ENCODE measurements around the gene CIDEA.

DNA sequence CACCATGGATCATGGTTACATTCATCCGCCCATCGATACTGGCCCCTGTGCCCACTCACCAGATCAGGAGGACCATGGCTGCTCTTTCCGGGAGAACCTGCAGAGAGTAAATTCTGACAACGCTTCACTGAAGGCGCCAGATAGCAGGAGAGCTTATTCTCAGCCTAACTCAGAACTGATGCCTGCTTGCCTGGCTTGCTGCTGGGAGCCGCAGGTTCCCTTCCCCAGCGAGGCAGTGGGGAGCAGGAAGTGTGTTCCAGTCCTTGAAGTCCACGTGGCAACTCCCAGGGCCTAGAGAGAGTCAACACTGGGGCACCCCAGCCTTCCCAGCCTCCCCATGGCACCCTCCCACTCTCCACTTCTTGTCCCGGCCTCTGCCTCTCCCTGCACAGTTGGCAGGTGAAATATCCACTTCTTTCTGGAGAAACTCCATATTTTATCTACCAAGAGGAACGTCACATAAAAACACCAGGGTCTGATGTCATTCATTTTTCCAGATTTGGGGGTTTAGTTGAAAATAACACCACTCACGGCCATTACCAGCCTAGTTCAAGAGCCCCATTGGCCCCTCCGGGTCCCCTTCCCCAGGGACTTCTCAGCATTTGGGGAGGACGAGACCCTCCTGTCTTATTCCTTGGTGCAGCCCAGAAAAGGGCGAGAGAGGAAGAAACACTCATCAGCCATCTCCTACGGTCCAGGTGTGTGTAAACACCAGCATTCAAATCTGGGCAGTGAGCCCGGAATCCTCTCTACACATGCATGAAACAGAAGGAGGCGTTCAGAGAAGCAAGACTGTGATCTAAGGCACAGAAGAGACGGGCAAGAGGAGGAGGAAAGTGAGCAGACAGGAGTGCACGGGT, 50.4 kb downstream of the CIDEA start:
- no peak for TF ChIP-seq CTCF (IDR thresholded peaks at IDR 0.05)
- TF ChIP-seq CREB1 (CRISPR knock-in tag; IDR thresholded peaks at IDR 0.05): no peak
- no peak for TF ChIP-seq FOXP1 (CRISPR knock-in tag; IDR thresholded peaks at IDR 0.05; ENCODE audit: borderline replicate concordance)
- TF ChIP-seq JUN (CRISPR knock-in tag; IDR thresholded peaks at IDR 0.05): no peak
- no peak for TF ChIP-seq TP53 (CRISPR knock-in tag; IDR thresholded peaks at IDR 0.05)
- TF ChIP-seq TCF7 (CRISPR knock-in tag; IDR thresholded peaks at IDR 0.05; ENCODE audit: low read depth): no peak
- no peak for TF ChIP-seq NR2C2 (CRISPR knock-in tag; IDR thresholded peaks at IDR 0.05)
- TF ChIP-seq ZNF317 (CRISPR knock-in tag; IDR thresholded peaks at IDR 0.05; ENCODE audit: borderline replicate concordance, low read depth): no peak
- no peak for TF ChIP-seq RELA (CRISPR knock-in tag; IDR thresholded peaks at IDR 0.05; ENCODE audit: borderline replicate concordance)
- TF ChIP-seq ESRRA (CRISPR knock-in tag; IDR thresholded peaks at IDR 0.05; ENCODE audit: borderline replicate concordance): no peak
- no peak for TF ChIP-seq E2F4 (CRISPR knock-in tag; IDR thresholded peaks at IDR 0.05; ENCODE audit: borderline replicate concordance, low read depth)
- TF ChIP-seq ELF4 (CRISPR knock-in tag; IDR thresholded peaks at IDR 0.05; ENCODE audit: low read depth): no peak
- TF ChIP-seq GRHL2 (CRISPR knock-in tag; IDR thresholded peaks at IDR 0.05; ENCODE audit: insufficient replicate concordance, severe bottlenecking): no peak
